GM19328 (cell line): Measurements from ENCODE around the gene CHST12.
"Not testable (repeated sequence)": the region's sequence is repeated elsewhere in the genome, so short reads cannot be mapped to it uniquely, and the experiment has no call there.

Experiments
- ATAC-seq: cut with Tn5 transposase; IDR thresholded peaks from one replicate; pipeline ENCODE4 v1.9.1; 2021; ENCODE audit warnings: mild to moderate bottlenecking, moderate library complexity; ENCODE audit not compliant: unreplicated experiment

CHST12 gene

DNA sequence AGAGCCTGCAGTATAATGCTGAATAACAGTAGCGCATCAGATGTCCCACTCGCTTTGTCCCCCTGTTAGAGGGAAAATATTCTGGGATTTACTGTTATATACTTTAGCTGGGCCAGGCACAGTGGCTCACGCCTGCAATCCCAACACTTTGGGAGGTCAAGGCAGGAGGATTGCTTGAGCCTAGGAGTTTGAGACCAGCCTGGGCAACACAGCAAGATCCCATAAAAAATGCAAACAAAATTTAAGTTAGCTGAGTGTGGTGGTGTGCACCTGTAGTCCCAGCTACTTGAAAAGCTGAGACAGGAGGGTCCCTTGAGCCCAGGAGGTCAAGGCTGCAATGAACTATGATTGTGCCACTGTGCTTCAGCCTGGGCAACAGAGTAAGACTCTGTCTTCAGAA lies 50.4 kb downstream of the CHST12 start:
- ATAC-seq: not testable (repeated sequence)

DNA sequence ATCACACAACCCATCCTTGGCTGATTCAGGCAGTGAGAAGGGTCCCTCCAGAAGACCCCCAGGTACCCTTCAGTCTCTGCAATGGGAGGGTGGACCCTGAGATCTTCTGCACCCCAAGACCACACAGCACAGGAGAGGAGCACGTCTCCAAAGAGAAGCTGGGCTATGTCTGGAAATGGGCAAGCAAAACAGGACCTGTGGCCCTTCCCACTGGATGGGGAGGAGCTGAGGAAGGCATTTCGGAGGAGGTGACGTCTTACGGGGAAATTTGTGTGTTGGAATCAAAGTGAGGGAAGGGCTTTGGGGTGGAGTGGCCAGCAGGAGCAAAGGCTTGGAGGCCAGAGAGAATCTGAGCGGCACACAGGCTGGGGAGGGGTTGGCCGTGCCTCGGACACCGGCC lies 56.3 kb downstream of the CHST12 start:
- no peak for ATAC-seq

DNA sequence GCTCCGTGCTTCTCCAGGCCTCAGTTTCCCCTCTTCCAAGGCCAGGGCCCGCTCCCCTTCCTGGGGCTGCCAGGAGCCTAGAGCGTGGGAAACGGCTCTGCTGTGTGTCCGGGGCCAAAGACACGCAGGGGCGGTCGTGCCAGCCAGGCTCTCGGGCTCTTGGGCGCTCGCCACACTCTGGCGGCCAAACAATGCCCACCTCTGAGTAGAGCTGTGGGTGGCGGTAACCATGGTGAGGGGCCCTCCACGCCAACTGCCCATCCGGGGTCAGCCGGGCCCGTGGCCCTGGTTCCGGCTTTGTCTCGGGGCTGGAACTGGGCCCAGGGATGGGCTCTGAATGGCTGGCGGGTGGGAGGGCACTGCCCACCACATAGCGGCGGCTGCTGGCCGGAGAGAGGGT lies 56.8 kb downstream of the CHST12 start:
- no peak for ATAC-seq

DNA sequence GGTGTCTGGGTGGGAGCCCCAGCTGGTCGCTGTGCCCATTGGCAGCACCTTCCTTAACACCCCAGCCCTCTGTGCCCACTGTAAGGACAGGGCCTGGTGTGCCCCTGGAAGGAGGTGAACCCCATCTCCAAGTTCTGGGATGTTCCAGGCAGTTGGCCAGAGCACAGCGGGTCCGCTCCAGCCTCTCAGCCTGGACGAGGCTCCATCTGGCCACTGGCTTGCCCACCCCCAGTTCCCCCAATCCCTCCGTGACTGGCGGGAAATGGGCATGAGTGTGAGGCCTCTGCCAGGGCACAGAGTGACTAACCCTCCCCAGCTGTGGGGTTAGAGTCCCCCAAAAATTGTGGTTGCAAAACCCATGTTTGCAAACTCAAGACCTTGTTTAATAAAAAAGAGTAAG lies 57.2 kb downstream of the CHST12 start:
- ATAC-seq: no peak

DNA sequence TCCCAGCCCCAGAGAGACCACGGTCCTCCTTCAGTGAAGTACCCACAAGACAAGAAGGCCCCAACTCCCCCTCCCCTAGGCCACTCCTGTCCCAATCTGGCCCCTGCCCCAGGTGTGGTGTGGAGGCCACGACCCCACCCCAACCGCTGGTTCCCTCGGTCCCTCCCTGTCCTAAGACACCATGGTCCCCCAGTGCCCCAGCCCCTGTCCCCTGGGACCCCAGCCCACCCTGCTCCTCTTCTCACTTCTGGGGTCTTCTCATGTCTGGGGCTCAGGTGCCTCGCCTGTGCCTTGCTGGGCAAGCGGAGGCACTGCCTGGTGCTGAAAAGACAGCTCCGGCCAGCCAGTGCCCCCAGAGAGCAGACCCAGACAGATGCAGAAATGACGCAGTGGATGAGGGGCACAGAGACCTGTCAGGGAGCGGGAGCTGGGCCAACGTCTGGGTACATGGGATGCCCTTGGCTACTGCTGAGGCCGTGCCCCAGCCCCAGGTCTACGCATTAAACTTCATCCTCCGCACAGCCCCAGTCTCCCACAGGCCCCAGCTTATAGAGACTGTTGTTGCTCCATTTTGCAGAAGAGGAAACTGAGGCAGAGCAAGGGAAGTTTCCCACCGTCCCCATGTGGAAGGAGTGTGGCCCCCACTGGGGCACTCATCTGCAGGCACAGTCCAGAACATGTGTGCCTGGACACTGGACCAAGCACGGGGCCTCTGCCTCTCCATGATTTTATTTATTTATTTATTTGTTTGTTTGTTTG lies 58.0 kb downstream of the CHST12 start:
- ATAC-seq: no peak

- no peak for ATAC-seq
Observed at GRCh38 chr7:2462731-2463130, 59.3 kb downstream of the CHST12 start.

- no peak for ATAC-seq
Observed at GRCh38 chr7:2465928-2466327, 62.5 kb downstream of the CHST12 start.

DNA sequence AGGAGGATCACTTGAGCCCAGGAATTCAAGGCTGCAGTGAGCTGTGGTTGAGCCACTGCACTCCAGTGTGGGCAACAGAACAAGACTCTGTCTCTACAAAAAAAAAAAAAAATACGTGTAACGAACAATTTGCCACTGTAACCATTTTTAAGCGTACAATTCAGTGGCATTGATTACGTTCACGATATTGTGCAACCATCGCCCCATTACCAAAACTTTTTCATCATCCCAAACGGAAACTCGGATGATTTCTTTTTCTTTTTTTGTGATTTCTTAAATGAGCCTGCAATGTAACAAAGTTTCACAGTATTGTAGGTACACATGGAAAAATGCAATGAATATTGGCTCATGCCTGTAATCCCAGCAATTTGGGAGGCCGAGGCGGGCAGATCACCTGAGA lies 63.3 kb downstream of the CHST12 start:
- ATAC-seq: no peak

GRCh38 chr7:2468227-2468626 lies 64.8 kb downstream of the CHST12 start:
- no peak for ATAC-seq

- ATAC-seq: not testable (repeated sequence)
Observed at GRCh38 chr7:2469460-2470203, 66.2 kb downstream of the CHST12 start.

GRCh38 chr7:2470204-2471021 lies 67.0 kb downstream of the CHST12 start:
- no peak for ATAC-seq

DNA sequence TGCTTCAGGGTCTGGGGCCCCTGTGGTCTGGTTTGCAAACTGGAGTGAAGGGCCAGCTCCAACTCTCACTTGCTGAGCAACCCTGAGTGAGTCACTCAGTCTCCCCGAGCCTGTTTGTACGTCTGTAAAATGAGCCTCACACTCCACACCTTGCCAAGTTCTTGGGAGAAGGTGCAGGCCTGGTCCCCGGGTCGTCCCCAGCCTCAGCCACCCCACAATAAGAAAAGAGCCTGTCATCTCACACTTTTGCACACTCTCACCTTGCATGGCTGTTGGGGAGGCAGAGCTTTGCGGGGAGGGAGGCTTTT lies 67.6 kb downstream of the CHST12 start:
- no peak for ATAC-seq

DNA sequence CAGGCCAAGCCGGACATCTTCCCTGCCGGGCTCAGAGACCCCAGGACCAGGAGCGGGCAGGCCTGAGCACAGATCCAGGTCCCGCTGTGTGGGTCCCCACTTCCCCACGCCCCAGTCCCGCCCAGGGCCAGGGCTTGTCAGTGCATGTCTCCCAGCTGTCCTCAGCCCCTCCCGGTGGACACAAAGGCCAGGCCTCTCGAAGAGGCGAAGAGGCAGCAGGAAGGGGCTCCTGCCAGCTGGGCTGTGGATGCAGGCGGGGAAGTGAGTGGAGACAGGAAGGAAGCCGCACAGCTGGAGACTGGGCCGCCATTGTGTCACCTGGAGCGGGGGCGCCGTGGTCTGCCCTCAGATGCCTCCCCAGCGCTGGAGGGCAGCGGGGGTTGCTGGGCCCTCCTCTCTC lies 68.0 kb downstream of the CHST12 start:
- no peak for ATAC-seq

- no peak for ATAC-seq
Observed at GRCh38 chr7:2472739-2473138, 69.3 kb downstream of the CHST12 start.

GRCh38 chr7:2473496-2474180 lies 70.2 kb downstream of the CHST12 start:
- ATAC-seq: no peak

GRCh38 chr7:2474224-2474623 lies 70.8 kb downstream of the CHST12 start:
- ATAC-seq: no peak

- no peak for ATAC-seq
Observed at GRCh38 chr7:2474813-2475677, 71.6 kb downstream of the CHST12 start.

DNA sequence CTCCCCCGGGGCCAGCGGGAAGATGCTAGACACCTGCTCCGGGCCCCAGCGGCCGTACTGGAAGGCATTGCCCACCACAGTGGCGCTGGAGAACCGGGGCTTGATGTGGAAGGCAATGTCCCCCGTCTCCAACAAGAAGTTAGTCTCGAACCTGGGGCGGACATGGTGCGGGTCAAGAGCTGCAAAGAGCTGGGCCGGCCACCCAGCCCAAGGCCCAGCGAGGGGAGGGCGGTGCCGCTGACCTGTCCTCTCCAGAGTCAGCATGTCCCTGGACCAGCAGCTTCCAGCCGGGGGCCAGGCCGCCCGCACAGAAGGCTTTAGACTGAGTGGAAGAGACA lies 72.2 kb downstream of the CHST12 start:
- no peak for ATAC-seq

GRCh38 chr7:2476298-2476697 lies 72.9 kb downstream of the CHST12 start, which contains the start of gene GRIFIN:
Gene GRIFIN (minus strand): TSS chr7:2476398. CDS start chr7:2476383, 15 bp downstream.
- no peak for ATAC-seq

DNA sequence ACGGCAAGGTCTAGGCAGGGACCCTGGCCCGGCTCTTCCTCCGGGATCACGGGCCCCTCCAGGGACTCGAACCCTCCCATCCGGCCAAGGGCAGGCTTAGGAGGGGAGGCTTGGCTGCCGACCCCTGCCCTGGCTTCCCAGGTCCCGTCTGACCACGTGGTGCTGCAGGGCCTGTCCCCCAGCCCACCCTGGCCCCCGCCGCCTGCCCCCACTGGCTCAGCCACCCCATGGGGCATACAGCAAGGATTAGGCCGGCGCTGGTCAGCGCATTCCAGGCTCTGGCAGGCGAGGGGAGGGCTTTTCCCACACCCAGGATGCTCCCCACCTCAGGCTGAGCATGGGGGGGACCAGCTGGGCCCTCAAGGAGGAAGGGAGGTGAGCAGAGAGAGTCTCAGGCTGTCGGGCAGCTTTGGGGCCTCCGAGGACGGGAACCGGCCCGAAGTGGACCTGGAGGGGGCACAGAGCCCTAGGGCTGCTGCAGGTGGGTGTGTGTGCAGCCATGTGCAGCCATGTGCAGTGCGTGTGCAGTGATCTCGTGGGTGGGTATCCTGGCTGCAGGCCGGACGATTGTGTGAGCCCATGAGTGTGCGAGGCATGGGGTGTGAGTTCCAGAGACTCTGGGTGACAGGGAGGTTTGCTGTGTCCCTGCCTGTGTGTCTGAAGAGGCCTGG lies 73.5 kb downstream of the CHST12 start:
- ATAC-seq: no peak
